Caco-2 (cell line): Measurements from ENCODE around the gene ANO4. TPM values are rescaled to one million over a fixed set of nuclear protein-coding genes. Genes with fewer than 3 reads are reported as not detected.

Experiments used
- BruUV-seq: library from RNA; stranded (reverse); fragments of 400-500 nt; replicated peaks from 2 replicates; lab custom pipeline; 2021; lab: Mats Ljungman, UMichigan
- CTCF ChIA-PET: fragments of 300-600 bp; sonication (Branson Sonifier 250); formaldehyde crosslinking; loops from one replicate; lab custom pipeline; 2022; ENCODE audit warnings: antibody characterized with exemption; lab: Charles Lee
- POLR2A ChIA-PET: fragments of 300-600 bp; sonication (Branson Sonifier 250); formaldehyde crosslinking; loops from one replicate; lab custom pipeline; 2022; ENCODE audit warnings: antibody characterized with exemption; lab: Charles Lee
- DNase-seq, 2 experiments: peaks; one replicate each; pipeline versions ENCODE4 v3.0.0 to v3.0.0-alpha.2; 2020 to 2022
- H3K27me3 ChIP-seq: replicated peaks from 2 replicates; pipeline ENCODE4 v1.6.0; 2011; ENCODE audit warnings: low read length; ENCODE audit not compliant: control insufficient read depth, insufficient read depth
- H3K36me3 ChIP-seq: 2 replicates; pipeline ENCODE4 v1.5.1; 2011; ENCODE audit warnings: low read length; ENCODE audit not compliant: control insufficient read depth, insufficient read depth
- H3K4me1 ChIP-seq: fragments of 250-450 bp; sonication (Bioruptor Pico); 2 replicates; pipeline ENCODE4 v1.5.1; 2020; ENCODE audit warnings: mild to moderate bottlenecking
- H3K4me3 ChIP-seq: 2 replicates; pipeline ENCODE4 v1.5.1; 2011; ENCODE audit warnings: low read depth, mild to moderate bottlenecking, control low read depth, low read length
- H3K9me3 ChIP-seq: fragments of 250-450 bp; sonication (Bioruptor Pico); 2 replicates; pipeline ENCODE4 v1.5.1; 2020; ENCODE audit warnings: mild to moderate bottlenecking, moderate library complexity
- H3K27ac Mint-ChIP-seq: one replicate; pipeline ENCODE4 v1.8.0; 2022; ENCODE audit warnings: mixed read lengths; ENCODE audit not compliant: unreplicated experiment
- H3K27me3 Mint-ChIP-seq: one replicate; pipeline ENCODE4 v1.8.0; 2022; ENCODE audit warnings: mixed read lengths; ENCODE audit not compliant: insufficient read depth, unreplicated experiment
- H3K36me3 Mint-ChIP-seq: one replicate; pipeline ENCODE4 v1.8.0; 2022; ENCODE audit warnings: mild to moderate bottlenecking, mixed read lengths; ENCODE audit not compliant: insufficient read depth, unreplicated experiment
- H3K4me1 Mint-ChIP-seq: one replicate; pipeline ENCODE4 v1.8.0; 2022; ENCODE audit warnings: low read depth, mixed read lengths; ENCODE audit not compliant: unreplicated experiment
- H3K4me3 Mint-ChIP-seq: one replicate; pipeline ENCODE4 v1.8.0; 2022; ENCODE audit warnings: mild to moderate bottlenecking, moderate library complexity, mixed read lengths; ENCODE audit not compliant: unreplicated experiment
- H3K9me3 Mint-ChIP-seq: one replicate; pipeline ENCODE4 v1.8.0; 2022; ENCODE audit warnings: mixed read lengths; ENCODE audit not compliant: unreplicated experiment
- intact Hi-C: fragments of 100-400 bp; cut with micrococcal nuclease; formaldehyde crosslinking; loops from one replicate; pipeline ENCODE4 v1.10.0; 2022; ENCODE audit not compliant: unreplicated experiment
- total RNA-seq: library from RNA; stranded (reverse); gene quantifications from 2 replicates; pipeline ENCODE4 v1.2.3, GENCODE V29; 2022
- TF ChIP-seq, protein P1 (sequence below), 2 experiments: fragments of 200-600 bp in 1 of 2; IDR thresholded peaks; 1 replicate in 1 of 2; 2 replicates in 1 of 2; pipeline versions ENCODE4 v1.5.1 to v1.8.0; 2011 to 2022; ENCODE audit warnings: antibody characterized with exemption in 1 of 2, control low read depth in 1 of 2, inconsistent platforms in 1 of 2, low read depth in 1 of 2, low read length in 1 of 2, mild to moderate bottlenecking in 1 of 2, moderate library complexity in 1 of 2; ENCODE audit not compliant: insufficient read depth in 1 of 2, severe bottlenecking in 1 of 2, unreplicated experiment in 1 of 2

The ANO4 gene
- total RNA-seq, 1 experiment from 2014 or later, result 0.09 TPM

DNA sequence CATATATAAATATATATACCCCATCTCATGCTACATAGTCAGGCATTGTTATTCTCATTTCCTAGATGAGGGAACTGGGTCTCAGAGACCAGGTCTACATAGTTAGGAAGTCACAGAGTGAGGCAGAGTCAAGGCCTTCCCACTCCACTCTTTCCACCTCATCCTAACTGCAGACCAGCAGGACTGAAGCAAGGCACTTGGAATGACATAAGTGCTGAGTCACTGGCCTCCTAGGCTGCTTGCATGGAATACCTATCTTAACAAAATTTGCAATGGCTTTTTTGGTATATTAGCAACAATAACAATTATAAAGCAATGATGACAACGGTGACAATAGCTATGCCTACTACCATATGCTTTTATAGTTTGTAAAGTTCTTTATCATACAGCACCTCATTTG is 5.4 kb upstream of the ANO4 start:
- Mint-ChIP-seq H3K4me3 (no peak overlapping the region), H3K9me3 (no peaks in the 10 kb centered on the region), H3K27me3 (peaks cover 17% of the 10 kb centered on the region), H3K4me1 (no peaks in the 10 kb centered on the region), H3K27ac (no peak overlapping the region), H3K36me3 (no peaks in the 10 kb centered on the region)
- intact Hi-C loops, result no loop called here
- H3K4me3 ChIP-seq, result no peak overlapping the region
- DNase-seq, result no peak
- no peaks in the 10 kb centered on the region for H3K36me3 ChIP-seq
- ChIA-PET CTCF (no interaction called here), POLR2A (no interaction called here)
- no TSS peak for BruUV-seq
- no peaks in the 10 kb centered on the region for H3K27me3 ChIP-seq
- no peaks in the 10 kb centered on the region for H3K4me1 ChIP-seq
- TF ChIP-seq, protein P1, sequence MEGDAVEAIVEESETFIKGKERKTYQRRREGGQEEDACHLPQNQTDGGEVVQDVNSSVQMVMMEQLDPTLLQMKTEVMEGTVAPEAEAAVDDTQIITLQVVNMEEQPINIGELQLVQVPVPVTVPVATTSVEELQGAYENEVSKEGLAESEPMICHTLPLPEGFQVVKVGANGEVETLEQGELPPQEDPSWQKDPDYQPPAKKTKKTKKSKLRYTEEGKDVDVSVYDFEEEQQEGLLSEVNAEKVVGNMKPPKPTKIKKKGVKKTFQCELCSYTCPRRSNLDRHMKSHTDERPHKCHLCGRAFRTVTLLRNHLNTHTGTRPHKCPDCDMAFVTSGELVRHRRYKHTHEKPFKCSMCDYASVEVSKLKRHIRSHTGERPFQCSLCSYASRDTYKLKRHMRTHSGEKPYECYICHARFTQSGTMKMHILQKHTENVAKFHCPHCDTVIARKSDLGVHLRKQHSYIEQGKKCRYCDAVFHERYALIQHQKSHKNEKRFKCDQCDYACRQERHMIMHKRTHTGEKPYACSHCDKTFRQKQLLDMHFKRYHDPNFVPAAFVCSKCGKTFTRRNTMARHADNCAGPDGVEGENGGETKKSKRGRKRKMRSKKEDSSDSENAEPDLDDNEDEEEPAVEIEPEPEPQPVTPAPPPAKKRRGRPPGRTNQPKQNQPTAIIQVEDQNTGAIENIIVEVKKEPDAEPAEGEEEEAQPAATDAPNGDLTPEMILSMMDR (IDR thresholded peaks at IDR 0.05; ENCODE audit: insufficient read depth in 1 of 2, low read depth in 1 of 2, low read length in 1 of 2, severe bottlenecking in 1 of 2, unreplicated experiment in 1 of 2), result no peak
- H3K9me3 ChIP-seq, result no peaks in the 10 kb centered on the region

- Histone ChIP-seq H3K4me3 (no peak overlapping the region), H3K27me3 (no peaks in the 10 kb centered on the region; the same call in 1 of the 2 replicates), H3K36me3 (no peaks in the 10 kb centered on the region), H3K4me1 (no peaks in the 10 kb centered on the region), H3K9me3 (no peaks in the 10 kb centered on the region)
- no peak overlapping the region for H3K4me3 Mint-ChIP-seq
- POLR2A ChIA-PET, result no interaction called here
- TF ChIP-seq, protein P1 (IDR thresholded peaks at IDR 0.05; ENCODE audit: insufficient read depth in 1 of 2, low read depth in 1 of 2, low read length in 1 of 2, severe bottlenecking in 1 of 2, unreplicated experiment in 1 of 2), result no peak
- H3K4me1 Mint-ChIP-seq, result no peaks in the 10 kb centered on the region
- DNase-seq, result no peak
- H3K27ac Mint-ChIP-seq, result no peak overlapping the region
- H3K36me3 Mint-ChIP-seq, result no peaks in the 10 kb centered on the region
- CTCF ChIA-PET, result no interaction called here
- H3K9me3 Mint-ChIP-seq, result no peaks in the 10 kb centered on the region
- BruUV-seq, result no TSS peak
- intact Hi-C loops, result no loop called here
- H3K27me3 Mint-ChIP-seq, result peaks cover 17% of the 10 kb centered on the region
These were observed 4.6 kb upstream of the ANO4 start for GRCh38 chr12:100789975-100790374.

GRCh38 chr12:100790552-100790951 is 4.0 kb upstream of the ANO4 start:
- BruUV-seq, result no TSS peak
- no peak overlapping the region for H3K4me3 Mint-ChIP-seq
- no peak overlapping the region for H3K27ac Mint-ChIP-seq
- POLR2A ChIA-PET, result no interaction called here
- no peaks in the 10 kb centered on the region; the same call in 1 of the 2 replicates for H3K27me3 ChIP-seq
- H3K9me3 Mint-ChIP-seq, result no peaks in the 10 kb centered on the region
- no peaks in the 10 kb centered on the region for H3K4me1 ChIP-seq
- H3K9me3 ChIP-seq, result no peaks in the 10 kb centered on the region
- intact Hi-C loops, result no loop called here
- CTCF ChIA-PET, result no interaction called here
- H3K4me1 Mint-ChIP-seq, result no peaks in the 10 kb centered on the region
- H3K4me3 ChIP-seq, result no peak overlapping the region
- DNase-seq, result no peak
- no peaks in the 10 kb centered on the region for H3K36me3 Mint-ChIP-seq
- TF ChIP-seq, protein P1 (IDR thresholded peaks at IDR 0.05; ENCODE audit: insufficient read depth in 1 of 2, low read depth in 1 of 2, low read length in 1 of 2, severe bottlenecking in 1 of 2, unreplicated experiment in 1 of 2), result no peak
- H3K36me3 ChIP-seq, result no peaks in the 10 kb centered on the region
- peaks cover 16% of the 10 kb centered on the region for H3K27me3 Mint-ChIP-seq
